NCI-H2171 treated with DMSO at 0.1 percent for 48 hours (cell line): Measurements from ENCODE around the gene UST.

ENCODE experiments used
- DNase-seq: peaks from one replicate; lab custom pipeline; 2025; lab: John Stamatoyannopoulos, UW

UST gene, protein sequence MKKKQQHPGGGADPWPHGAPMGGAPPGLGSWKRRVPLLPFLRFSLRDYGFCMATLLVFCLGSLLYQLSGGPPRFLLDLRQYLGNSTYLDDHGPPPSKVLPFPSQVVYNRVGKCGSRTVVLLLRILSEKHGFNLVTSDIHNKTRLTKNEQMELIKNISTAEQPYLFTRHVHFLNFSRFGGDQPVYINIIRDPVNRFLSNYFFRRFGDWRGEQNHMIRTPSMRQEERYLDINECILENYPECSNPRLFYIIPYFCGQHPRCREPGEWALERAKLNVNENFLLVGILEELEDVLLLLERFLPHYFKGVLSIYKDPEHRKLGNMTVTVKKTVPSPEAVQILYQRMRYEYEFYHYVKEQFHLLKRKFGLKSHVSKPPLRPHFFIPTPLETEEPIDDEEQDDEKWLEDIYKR

DNA sequence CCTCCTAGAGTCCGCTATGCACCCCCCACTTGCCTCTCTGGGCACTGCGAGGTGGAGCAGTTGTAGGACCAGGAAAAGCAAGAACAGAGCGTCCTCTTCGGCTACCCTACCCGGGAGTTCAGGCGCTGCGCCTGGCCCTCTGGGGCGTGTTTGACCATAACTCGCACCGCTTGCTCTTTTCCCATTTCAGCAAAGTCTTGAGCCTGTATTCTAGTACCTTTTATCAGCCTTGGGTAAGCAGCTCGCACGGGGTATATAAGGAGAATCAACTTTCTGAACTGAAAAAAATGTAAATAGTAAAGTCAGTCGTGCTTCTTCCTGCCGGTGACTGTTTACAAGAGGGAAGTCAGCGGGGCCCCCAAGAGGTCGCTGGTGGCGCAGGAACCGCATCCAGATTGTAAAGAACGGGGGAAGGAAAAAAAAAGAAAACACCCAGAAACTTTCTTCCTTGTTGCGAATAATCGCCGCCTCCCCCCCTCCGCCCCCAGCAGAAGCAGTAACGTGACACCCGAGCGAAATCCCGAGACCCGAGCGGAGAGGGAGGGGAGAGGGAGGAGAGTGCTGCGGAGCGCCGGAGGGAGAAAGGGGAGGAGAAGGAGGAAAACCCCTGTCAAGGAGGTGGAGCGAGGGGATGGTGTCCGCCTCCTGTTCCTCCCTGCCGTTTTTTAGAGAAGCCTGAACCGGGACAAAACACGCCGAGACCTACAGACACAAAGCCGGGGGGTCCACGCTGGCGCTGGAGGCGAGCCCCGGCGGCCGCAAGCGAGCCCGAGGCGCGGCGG, at the start of gene UST:
UST (plus strand) TSS at position 668 of the 782 bp plus-strand sequence. CDS start 401 bp downstream, outside the sequence.
- DNase-seq = peak; percentile 95

DNA sequence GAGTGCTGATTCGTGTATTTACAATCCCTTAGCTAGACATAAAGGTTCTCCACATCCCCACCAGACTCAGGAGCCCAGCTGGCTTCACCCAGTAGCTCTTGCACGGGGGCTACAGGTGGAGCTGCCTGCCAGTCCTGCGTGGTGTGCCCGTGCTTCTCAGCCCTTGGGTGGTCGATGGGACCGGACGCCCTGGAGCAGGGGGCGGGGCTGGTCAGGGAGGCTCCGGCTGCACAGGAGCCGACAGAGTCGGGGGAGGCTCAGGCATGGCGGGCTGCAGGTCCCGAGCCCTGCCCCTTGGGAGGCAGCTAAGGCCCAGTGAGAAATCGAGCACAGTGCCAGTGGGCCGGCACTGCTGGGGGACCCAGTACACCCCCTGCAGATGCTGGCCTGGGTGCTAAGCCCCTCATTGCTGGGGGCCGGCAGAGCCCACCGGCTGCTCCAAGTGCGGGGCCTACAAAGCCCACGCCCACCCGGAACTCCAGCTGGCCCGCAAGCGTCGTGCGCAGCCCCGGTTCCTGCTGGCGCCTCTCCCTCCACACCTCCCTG, 48.9 kb upstream of the UST start:
- DNase-seq = no peak

DNA sequence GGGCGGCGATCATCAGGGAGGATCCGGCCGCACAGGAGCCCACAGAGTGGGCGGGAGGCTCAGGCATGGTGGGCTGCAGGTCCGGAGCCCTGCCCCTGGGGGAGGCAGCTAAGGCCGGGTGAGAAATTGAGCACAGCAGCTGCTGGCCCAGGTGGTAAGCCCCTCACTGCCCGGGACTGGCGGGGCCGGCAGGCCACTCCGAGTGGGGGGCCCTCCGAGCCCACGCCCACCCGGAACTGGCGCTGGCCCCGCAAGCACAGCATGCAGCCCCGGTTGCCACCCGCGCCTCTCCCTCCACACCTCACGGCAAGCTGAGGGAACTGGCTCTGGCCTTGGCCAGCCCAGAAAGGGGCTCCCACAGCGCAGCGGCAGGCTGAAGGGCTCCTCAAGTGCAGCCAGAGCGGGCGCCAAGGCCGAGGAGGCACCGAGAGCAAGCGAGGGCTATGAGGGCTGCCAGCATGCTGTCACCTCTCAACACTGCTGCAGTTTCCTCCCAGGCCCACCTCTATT, 48.1 kb upstream of the UST start:
- no peak for DNase-seq

DNA sequence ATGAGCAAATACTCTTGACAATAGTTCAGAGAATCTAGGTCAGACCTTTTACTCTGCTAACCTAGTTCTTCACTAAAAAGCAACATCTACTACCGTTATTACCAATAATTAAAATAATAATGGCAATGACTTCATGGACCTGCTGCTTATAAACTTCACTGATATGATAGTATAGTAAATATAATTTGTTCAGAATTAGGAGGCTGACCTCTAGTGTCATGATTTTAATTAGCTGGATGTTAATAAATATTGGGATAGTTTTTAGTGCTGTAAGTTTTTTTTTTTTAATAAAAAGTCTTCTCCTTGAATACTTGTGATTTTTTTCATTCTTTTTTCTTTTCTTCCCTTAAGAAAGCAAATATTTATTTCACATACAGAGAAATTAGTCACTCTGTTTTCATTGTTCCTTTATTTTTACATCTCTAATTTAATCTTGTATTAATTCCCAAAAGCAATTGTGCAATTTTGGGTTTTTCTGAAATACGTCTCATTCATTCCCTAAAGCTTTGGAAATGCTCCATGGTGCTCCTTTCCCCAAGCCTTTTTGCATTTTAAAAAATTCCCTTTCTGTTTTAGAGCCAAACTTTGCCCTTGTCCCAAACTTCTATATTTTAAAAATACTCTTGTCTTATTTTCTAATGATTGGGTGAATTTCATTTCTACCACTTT, 46.6 kb upstream of the UST start:
- DNase-seq = no peak

DNA sequence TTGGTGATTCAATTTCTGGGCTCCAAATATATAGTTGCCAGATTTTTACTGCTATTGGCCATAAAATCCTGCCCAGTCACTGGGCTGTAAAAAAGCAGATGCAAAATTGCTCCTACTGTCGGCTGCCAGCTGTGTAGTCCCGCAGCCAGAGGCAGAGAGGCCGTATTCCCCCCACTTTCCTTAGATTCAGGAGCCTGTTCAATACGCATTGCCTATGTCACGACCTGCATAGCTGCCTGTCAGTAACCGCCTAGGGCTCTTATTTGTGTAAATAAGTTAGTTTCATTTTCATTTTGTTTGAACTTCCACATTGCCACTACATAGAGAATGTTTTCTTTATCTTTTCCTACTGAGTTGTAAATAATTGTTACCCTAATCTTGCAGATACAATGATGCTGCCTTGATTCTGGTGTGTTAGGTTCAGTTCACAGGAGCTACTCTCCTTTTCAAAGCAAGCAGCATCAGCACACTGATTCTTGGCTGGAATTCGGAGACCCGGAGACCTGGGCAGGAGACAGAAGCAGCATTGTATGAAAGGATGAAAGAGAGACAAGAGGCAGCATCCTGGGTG, 46.0 kb upstream of the UST start:
- no peak for DNase-seq

DNA sequence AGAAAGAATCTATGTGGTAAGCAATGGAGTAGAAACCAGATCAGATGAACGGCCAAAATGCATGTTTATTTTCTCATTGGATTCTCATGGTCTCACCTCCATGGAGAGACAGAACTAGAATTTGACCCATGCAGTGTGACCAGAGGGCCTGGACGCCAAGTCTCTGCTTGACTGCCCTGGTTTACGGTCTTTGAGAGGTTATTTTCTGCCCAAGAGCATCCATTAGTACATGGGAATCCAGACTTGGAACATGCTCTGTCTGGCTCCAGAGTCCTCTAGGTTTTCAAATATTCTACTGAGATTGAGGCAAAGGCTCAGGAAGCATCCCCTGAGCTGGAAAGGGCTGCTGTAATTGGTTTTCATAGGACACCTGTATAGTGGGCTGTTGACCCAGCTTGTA, 45.5 kb upstream of the UST start:
- DNase-seq = no peak

DNA sequence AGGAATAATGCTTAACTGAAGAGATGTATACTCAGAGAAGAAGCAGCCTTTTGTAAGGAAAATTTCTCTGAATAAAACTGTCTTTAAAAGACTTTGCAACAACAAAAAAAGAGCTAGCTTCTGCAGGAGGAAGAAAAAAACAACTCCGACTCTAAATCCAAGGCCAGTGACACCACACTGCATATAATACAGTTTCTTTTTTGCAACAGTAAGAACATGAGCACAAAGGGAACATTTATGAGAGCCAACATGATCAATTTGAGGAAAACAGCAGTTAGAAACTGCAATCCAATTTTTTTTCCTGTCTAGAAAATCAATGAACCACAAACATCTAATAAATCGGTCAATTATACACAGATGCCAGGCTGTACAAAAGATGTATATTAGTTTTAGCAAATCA, 42.9 kb upstream of the UST start:
- no peak for DNase-seq

DNA sequence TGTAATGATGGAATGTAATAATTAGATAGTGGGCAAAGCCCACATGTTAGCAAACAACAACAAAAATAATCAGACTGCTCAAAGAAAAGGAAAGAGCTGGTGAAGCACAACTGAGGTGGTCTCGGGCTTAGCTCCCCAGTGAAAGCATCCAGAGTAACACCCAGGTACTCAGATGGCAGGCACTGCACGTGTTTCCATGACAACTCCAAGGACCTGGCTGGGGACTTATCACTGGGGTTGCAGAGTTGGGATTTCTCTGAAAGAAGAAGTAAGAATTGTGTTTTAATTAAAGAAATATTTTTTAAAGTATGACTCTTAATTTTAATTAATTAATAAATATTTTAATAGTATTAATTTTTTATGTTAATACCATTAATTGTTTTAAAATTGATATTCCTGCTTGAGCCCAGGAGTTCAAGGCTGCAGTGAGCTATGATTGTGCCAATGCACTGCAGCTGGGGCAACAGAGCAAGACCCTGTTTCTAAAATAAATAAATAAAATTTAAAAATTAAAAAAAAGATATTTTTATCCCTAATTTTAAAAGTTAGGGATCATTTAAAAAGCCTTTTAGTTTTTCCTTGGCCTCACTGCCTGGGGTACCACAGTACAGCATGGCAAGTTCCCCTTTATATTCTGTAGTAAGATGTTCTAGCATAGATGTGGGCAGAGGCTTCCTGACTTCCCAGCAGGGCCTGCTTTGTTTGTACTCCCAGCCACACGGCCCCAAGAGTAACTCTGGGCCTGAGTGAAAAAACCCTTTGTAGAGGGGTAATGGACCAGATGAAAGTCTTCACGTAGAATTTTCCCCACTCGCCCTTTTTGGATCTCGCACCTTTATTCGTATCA, 42.2 kb upstream of the UST start:
- no peak for DNase-seq

DNA sequence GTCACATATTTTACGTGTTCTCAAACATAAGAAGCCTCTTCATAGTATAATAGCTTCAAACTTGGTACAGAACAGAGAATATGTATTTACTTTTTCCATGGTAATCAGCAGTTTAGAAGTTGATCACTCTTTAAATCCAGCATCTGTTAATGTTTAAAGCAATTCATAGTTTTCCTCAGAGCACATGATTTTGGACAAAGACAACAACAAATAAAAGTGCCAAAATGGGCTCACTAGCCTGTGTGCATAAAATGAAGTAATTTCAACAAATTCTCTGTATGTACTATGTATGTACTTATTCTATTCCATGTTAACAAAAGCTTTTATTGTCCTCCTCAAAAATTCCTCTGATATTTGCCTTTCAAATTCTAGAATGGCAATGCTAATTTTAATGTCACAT, 38.1 kb upstream of the UST start:
- no peak for DNase-seq

DNA sequence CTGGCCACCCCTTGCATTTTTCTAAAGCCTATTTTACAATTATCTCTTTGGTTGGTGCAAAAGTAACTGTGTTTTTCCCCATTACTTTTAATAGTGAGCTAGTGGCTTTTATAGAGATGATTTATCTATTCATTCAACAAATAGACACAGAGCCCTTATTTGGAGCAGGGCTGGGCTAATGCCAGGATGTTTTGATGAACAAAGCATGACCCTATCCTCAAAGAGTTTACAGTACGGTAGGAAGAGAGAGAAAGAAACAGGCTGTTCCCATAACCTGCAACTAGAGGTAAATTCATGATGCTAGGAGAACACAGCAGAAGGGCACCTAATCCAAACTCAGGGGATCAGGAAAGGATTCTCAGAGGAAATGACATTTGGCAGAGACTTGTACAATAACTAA, 37.3 kb upstream of the UST start:
- DNase-seq = no peak

DNA sequence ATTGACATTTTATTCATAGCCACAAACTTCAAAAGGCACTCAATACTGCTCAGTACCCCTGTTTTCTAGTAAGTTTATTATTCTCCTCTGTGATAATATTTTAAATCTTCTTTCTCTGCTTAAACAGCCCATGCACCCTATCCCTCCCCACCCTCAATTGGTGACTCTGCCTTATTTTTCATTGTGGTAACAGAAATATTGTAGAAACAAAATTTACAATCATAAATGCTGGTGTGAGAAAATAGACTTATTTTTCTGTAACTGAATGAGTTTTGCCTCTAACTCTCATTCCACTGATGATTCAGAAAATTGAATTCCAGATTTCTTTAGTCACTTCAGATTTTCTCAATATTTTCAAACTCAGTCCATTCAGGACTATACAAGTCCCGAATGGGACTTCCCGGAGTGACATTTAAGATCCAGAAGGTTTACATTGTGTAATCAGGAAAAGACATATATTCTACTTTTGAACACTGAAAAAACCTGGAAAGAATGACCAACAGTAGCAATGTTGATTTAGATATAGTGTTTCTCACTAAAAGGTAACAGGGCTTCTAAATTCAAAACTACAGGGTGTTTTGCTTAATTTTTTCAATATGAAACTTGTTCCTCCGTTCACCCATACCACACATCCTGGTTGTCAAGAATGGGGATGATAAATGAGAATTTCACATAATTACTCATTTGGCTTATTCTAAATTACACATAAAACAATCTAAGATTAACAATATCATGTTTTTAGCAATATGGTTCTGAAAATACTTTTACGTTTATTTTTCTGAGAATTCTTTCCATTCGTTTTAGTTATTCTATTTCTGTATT, 34.8 kb upstream of the UST start:
- no peak for DNase-seq

DNA sequence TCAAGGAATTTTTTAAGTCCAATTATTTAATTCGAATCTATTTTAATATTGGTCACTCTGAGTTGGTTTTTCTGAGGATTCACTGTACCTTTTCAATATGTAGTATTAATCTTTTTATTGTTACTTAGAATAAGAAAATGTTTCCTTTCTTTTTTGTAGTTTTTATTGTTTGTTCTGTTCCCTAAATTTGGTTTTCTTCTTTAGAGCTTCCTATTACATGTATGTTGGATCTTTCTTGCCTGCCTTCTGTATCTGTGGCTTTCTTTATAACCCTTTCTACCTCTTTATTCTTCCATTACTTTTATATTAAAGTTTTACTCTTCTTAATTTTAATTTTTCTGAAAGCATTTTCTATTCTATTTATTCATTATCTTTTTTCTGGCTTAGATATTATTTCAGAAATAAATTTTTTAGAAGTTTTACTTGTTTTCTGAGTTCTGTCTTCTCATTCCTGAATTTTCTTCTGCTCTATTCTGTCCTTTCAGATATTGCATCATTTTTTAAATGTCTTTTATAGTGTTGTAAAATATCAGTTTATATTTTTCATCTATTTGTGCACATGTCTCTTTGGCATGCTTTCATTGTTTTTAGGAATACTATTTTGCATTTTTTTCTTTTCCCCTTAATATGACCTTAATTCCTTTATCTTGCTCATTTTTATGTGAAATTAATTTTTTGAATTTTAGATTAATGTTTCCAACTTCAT, 33.6 kb upstream of the UST start:
- no peak for DNase-seq

DNA sequence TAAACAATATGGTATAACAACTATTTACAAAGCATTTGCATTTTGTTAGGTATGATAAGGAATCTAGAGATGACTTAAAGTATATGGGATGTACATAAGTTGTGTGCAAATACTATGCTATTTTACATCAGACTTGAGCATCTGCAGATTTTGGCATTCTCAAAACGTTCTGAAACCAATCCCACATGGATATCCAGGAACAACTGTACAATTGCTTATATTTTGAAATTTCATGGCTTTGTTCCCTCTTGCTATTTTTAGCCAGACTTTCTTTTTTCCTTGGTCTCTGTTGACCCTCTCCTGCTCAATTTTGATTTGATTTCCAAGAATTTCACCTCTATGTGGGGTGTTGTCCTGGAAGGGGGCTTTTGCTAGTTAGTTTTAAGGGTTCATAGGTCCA, 32.9 kb upstream of the UST start:
- no peak for DNase-seq

DNA sequence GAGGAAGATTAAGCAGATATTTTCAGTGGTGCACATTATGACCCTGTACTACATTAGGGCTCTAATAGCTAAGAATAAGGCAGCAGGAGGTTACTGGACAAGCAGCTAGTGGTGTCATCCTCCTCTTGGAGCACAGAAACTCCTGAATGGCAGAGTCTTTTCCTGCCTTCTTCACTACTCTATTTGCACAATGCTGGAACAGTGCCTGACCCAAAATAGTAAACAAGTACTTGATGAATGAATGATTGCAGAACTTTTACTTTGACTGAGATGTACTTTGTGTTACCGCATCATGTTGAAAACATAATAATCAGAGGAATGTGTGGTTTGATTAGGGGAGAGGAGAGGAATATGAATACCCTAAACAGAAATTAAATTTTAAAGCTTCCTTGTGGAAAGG, 30.0 kb upstream of the UST start:
- no peak for DNase-seq

DNA sequence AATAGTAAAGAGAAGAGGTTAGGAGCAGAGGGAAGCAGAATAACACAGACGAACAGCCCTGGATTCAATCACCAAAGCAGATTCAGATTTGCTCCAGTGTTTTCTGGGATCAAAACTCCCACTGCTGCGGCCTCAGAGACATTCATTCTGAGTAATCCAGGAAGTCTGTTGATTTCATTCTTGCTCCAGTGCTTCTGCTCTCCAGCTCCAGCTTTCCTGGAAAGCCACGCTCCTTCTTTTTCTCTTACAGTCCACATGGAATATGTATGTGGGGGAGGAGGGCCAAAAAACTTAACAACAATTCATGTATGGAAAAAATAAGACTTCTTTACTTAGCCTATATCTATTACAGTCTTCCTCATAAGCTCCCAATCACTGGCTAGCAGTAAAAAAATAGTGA, 26.4 kb upstream of the UST start:
- DNase-seq = no peak

DNA sequence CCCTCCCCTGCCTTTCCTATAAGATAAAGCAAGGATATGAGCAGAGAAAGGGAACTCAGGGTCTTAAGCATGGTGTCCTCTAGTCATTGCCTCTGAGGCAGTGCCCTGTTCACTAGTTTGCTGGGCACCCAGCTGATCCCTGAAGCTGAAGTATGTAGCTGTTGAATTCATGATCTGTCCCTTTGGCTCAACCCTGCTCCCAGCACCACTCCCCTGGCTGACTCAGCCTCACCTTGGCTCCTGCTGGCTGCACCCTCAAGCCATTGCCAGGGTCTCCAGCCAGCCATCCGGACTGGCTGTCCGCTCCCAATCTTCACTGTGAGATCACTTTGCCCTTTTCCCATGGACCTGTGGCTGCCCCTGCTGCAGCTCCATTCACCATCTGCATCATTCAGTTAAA, 25.9 kb upstream of the UST start:
- DNase-seq = no peak

DNA sequence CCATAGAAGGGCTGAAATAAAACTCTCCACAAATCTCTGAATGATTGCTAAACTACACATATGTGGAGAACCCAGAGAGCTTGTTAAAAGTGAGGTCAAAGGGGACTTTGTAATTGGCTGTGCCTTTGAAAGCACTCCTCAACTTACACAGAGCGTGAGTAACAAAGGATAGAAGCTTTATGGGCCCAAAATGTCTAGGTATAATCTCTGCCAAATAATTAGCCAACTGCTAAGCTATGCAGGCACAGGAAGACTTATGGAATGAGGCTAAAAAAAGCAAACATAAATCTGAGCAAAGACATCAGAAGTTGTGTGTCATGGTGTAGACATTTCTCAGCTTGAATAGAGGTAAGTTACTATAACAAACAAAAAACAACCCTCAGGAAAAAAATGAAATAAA, 23.3 kb upstream of the UST start:
- no peak for DNase-seq

DNA sequence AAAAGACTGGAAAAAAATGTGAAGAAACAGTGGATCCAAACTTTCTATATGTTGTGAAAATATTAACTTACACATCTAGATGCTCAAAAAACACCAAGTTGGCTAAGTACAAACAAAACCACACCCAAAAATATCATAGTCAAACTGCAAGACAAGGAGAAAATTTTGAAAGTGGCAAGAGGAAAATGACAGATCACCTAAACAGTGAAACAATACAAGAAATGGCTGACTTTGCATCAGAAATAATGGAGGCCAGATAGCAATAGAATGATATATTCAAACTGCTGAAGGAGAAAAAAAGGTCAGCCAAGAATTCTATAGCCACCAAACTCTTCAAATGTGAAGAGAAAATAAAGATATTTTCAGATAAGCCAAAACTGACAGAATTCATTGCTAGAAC, 22.4 kb upstream of the UST start:
- DNase-seq = no peak

DNA sequence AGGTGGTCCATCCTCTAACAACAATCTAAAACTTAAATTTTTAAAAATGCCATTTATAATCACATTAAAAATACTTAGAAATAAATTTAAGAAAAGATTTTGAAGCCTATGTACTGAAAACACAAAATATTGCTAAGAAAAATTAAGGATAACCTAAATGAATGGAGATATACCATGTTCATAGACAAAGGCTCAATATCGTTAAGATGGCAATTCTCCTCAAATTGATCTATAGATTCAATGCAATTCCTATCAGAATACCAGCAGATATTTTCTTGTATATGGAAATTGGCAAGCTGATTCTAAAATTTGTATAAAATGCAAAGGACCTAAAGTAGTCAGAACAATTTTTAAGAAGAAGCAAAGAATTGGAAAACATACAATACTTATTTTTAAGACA, 19.7 kb upstream of the UST start:
- no peak for DNase-seq

DNA sequence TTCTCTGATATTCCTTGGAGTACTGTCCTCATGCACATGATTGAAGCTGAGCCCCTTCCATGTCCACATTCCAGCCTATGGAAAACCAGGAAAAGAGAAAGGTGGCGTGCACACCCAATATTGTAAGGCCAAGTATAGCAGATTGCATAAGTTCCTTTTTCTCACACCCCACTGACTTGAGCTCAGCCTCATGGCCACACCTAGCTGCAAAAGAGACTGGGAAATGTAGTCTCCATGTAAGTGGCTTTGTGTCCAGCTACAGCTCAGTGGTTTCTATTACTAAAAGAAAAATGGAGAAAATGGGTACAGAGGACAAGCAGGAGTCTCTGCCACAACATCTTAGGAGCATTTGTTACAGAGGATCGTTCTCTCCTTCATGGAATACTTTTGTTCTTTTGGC, 10.8 kb upstream of the UST start:
- no peak for DNase-seq
